HFFc6 (cell line): Measurements from ENCODE around the gene SNAP47. TPM values are rescaled to one million over a fixed set of nuclear protein-coding genes. Genes with fewer than 3 reads are reported as not detected.

ENCODE experiments used
- DNase-seq: peaks from one replicate; pipeline ENCODE4 v3.0.0-alpha.2; 2018
- H3K27ac Mint-ChIP-seq: 2 replicates; pipeline ENCODE4 v1.8.0; 2020; ENCODE audit warnings: mild to moderate bottlenecking, mixed read lengths
- H3K27me3 Mint-ChIP-seq: 2 replicates; pipeline ENCODE4 v1.8.0; 2021; ENCODE audit warnings: mild to moderate bottlenecking, moderate library complexity, mixed read lengths; ENCODE audit not compliant: insufficient read depth
- H3K36me3 Mint-ChIP-seq: 2 replicates; pipeline ENCODE4 v1.8.0; 2021; ENCODE audit warnings: low read depth, mixed read lengths
- H3K4me1 Mint-ChIP-seq: 2 replicates; pipeline ENCODE4 v1.8.0; 2020; ENCODE audit warnings: low read depth, mixed read lengths
- H3K4me3 Mint-ChIP-seq: 2 replicates; pipeline ENCODE4 v1.8.0; 2020; ENCODE audit warnings: mild to moderate bottlenecking, moderate library complexity, mixed read lengths
- H3K9me3 Mint-ChIP-seq: 2 replicates; pipeline ENCODE4 v1.8.0; 2020; ENCODE audit warnings: mild to moderate bottlenecking, mixed read lengths
- total RNA-seq, 6 experiments: library from RNA; stranded (reverse); fragmentation: NEBNext Ultra II Directional; extraction: Animal tissue kit (Norgen Biotek cat#: 25700); gene quantifications; 2 replicates in 1 of 6; 3 replicates in 5 of 6; pipeline ENCODE4 v1.2.3, GENCODE V29; 2021
- TF ChIP-seq, protein P1 (sequence below): fragments of 200-600 bp; sonication (generic); IDR thresholded peaks from 2 replicates; pipeline ENCODE4 v1.5.0; 2021; ENCODE audit warnings: antibody characterized with exemption, mild to moderate bottlenecking

The SNAP47 gene
- total RNA-seq, 6 experiments from 2014 or later: 27.0 to 31.2 (median 30.4) TPM

GRCh38 chr1:227766015-227766634 is 30.9 kb downstream of the SNAP47 start:
- no peaks in the 10 kb centered on the region for H3K9me3 Mint-ChIP-seq
- no peak overlapping the region for H3K4me3 Mint-ChIP-seq
- DNase-seq: peak; percentile 31
- no peak overlapping the region for H3K27ac Mint-ChIP-seq
- H3K4me1 Mint-ChIP-seq: peaks cover 42% of the 10 kb centered on the region
- H3K27me3 Mint-ChIP-seq: peaks cover 2% of the 10 kb centered on the region; the same call in 1 of the 2 replicates
- peaks cover 28% of the 10 kb centered on the region for H3K36me3 Mint-ChIP-seq
- TF ChIP-seq, protein P1, sequence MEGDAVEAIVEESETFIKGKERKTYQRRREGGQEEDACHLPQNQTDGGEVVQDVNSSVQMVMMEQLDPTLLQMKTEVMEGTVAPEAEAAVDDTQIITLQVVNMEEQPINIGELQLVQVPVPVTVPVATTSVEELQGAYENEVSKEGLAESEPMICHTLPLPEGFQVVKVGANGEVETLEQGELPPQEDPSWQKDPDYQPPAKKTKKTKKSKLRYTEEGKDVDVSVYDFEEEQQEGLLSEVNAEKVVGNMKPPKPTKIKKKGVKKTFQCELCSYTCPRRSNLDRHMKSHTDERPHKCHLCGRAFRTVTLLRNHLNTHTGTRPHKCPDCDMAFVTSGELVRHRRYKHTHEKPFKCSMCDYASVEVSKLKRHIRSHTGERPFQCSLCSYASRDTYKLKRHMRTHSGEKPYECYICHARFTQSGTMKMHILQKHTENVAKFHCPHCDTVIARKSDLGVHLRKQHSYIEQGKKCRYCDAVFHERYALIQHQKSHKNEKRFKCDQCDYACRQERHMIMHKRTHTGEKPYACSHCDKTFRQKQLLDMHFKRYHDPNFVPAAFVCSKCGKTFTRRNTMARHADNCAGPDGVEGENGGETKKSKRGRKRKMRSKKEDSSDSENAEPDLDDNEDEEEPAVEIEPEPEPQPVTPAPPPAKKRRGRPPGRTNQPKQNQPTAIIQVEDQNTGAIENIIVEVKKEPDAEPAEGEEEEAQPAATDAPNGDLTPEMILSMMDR: no peak

GRCh38 chr1:227766653-227767277 is 31.5 kb downstream of the SNAP47 start:
- Mint-ChIP-seq H3K4me3 (no peak overlapping the region), H3K36me3 (peaks cover 25% of the 10 kb centered on the region), H3K27ac (no peak overlapping the region), H3K27me3 (peaks cover 2% of the 10 kb centered on the region; the same call in 1 of the 2 replicates), H3K9me3 (no peaks in the 10 kb centered on the region), H3K4me1 (peaks cover 37% of the 10 kb centered on the region)
- TF ChIP-seq, protein P1: no peak
- no peak for DNase-seq

DNA sequence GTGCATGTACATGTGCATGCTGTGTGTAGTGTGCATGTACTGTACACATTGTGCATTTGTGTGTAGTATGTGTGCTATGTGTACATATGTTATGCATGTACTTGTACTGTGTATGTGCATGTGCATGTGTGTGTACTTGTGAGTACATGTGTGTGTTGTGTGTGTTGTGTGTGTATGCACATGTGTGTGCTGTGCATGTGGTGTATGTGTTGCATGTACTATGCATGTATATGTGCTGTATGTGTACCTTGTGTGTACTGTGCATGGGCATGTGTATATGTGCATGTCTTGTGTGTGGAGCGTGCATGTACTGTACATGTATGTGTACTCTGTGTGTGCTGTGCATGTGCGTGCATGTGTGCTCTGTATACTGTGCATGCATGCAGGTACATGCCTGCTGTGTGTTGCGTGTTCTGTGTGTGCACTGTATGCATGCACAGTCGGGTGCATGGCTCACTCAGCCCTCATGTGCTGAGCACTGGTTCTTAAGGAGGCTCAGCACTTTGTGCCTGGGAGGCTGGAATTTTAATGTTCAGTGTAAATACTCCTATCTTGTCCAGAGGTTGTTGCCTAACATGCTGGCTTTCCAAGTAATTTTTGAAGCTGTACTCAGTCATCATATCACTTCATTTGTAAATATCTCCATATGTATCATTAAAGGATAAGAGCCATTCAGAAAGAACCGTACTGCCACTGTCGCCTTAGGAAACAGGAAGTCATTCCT is 32.3 kb downstream of the SNAP47 start:
- no peak overlapping the region for H3K27ac Mint-ChIP-seq
- no peak for DNase-seq
- peaks cover 29% of the 10 kb centered on the region for H3K36me3 Mint-ChIP-seq

DNA sequence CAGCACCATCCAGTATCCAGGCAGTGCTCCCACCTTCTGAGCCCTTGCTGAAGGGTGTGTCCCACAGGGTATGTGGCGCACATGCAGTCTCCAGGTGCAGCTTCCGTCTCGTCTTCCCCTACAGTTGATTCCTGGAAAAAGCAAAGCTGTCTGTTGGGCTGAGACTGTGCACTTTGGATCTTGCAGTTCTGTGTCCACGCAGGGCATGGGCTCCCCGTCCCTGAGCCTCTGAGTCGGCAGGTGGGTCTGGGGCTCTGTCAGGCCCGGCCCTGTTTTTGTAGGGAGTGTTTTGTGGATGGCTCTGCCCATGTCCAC is 32.8 kb downstream of the SNAP47 start:
- peaks cover 29% of the 10 kb centered on the region for H3K36me3 Mint-ChIP-seq
- no peak overlapping the region for H3K27ac Mint-ChIP-seq
- TF ChIP-seq, protein P1: no peak
- DNase-seq: no peak
- peaks cover 27% of the 10 kb centered on the region for H3K4me1 Mint-ChIP-seq
- H3K27me3 Mint-ChIP-seq: peaks cover 2% of the 10 kb centered on the region; the same call in 1 of the 2 replicates
- no peaks in the 10 kb centered on the region for H3K9me3 Mint-ChIP-seq
- no peak overlapping the region for H3K4me3 Mint-ChIP-seq

More for the DNA sequence above, 32.3 kb downstream of the SNAP47 start:
- peaks cover 2% of the 10 kb centered on the region; the same call in 1 of the 2 replicates for H3K27me3 Mint-ChIP-seq
- TF ChIP-seq, protein P1: no peak
- no peak overlapping the region for H3K4me3 Mint-ChIP-seq
- H3K9me3 Mint-ChIP-seq: no peaks in the 10 kb centered on the region
- H3K4me1 Mint-ChIP-seq: peaks cover 32% of the 10 kb centered on the region

DNA sequence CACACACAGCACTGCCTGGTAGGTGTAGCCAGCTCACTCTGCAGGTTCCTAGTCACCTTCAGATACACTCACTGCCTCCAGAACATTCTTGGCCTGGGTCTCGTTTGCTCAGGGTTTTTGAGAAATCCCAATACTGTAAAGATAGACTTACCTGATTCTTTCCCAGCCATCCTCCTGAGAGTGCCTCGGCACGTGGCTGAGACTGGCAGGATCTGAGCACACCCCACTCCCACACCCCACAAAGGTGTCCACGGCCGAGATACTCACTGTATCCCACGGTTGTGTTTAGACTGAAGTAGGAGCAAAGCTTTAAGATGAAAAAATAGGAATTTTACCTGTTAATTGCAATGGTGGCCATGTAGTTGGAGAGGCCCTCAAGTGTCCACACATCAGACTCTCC is 33.4 kb downstream of the SNAP47 start:
- TF ChIP-seq, protein P1: no peak
- peaks cover 29% of the 10 kb centered on the region for H3K36me3 Mint-ChIP-seq
- peaks cover 2% of the 10 kb centered on the region; the same call in 1 of the 2 replicates for H3K27me3 Mint-ChIP-seq
- no peaks in the 10 kb centered on the region for H3K9me3 Mint-ChIP-seq
- no peak for DNase-seq
- no peak overlapping the region for H3K27ac Mint-ChIP-seq
- peaks cover 26% of the 10 kb centered on the region for H3K4me1 Mint-ChIP-seq
- H3K4me3 Mint-ChIP-seq: no peak overlapping the region
